T-helper 2 cell (primary cell): Measurements from ENCODE around the gene TMCC3.
"Not testable (repeated sequence)": the region's sequence is repeated elsewhere in the genome, so short reads cannot be mapped to it uniquely, and the experiment has no call there.

ENCODE experiments used
- DNase-seq, 5 experiments: peaks; one replicate each; pipeline versions ENCODE4 v3.0.0 to v3.0.0-alpha.2; 2012 to 2022

Gene TMCC3

GRCh38 chr12:94599189-94599588, 51.2 kb downstream of the TMCC3 start:
- DNase-seq = no peak

- no peak for DNase-seq
Measured at GRCh38 chr12:94597268-94597667, 53.1 kb downstream of the TMCC3 start.

- DNase-seq = no peak
Measured at GRCh38 chr12:94596596-94596995, 53.8 kb downstream of the TMCC3 start.

- DNase-seq = no peak
Measured at GRCh38 chr12:94595152-94595551, 55.2 kb downstream of the TMCC3 start.

- no peak for DNase-seq
Measured at GRCh38 chr12:94594443-94594825, 55.9 kb downstream of the TMCC3 start.

GRCh38 chr12:94593822-94594442, 56.4 kb downstream of the TMCC3 start:
- DNase-seq = no peak

GRCh38 chr12:94592723-94593122, 57.6 kb downstream of the TMCC3 start:
- DNase-seq = not testable (repeated sequence)

GRCh38 chr12:94592080-94592479, 58.3 kb downstream of the TMCC3 start:
- no peak for DNase-seq

GRCh38 chr12:94590428-94590827, 59.9 kb downstream of the TMCC3 start:
- DNase-seq = no peak

- no peak for DNase-seq
Measured at GRCh38 chr12:94589591-94590001, 60.8 kb downstream of the TMCC3 start.

GRCh38 chr12:94588346-94588745, 62.0 kb downstream of the TMCC3 start:
- no peak for DNase-seq

GRCh38 chr12:94587266-94588241, 62.8 kb downstream of the TMCC3 start:
- DNase-seq = no peak

GRCh38 chr12:94586589-94587259, 63.6 kb downstream of the TMCC3 start:
- no peak for DNase-seq

- DNase-seq = no peak
Measured at GRCh38 chr12:94585626-94586025, 64.7 kb downstream of the TMCC3 start.

GRCh38 chr12:94584377-94584776, 66.0 kb downstream of the TMCC3 start:
- DNase-seq = no peak

- no peak for DNase-seq
Measured at GRCh38 chr12:94582591-94582990, 67.8 kb downstream of the TMCC3 start.

- no peak for DNase-seq
Measured at GRCh38 chr12:94575645-94576403, 74.5 kb downstream of the TMCC3 start.

- DNase-seq = no peak
Measured at GRCh38 chr12:94575024-94575423, 75.3 kb downstream of the TMCC3 start.

- DNase-seq = no peak
Measured at GRCh38 chr12:94571556-94571955, 78.8 kb downstream of the TMCC3 start.

GRCh38 chr12:94570161-94570560, 80.2 kb downstream of the TMCC3 start:
- DNase-seq = no peak

- DNase-seq = no peak
Measured at GRCh38 chr12:94567761-94568160, 82.6 kb downstream of the TMCC3 start.

GRCh38 chr12:94566345-94566744, 84.0 kb downstream of the TMCC3 start:
- no peak for DNase-seq

GRCh38 chr12:94565683-94566082, 84.7 kb downstream of the TMCC3 start:
- no peak for DNase-seq
